HG03558 (cell line): ENCODE results near the gene IL15RA.
"Not testable (repeated sequence)": the region's sequence is repeated elsewhere in the genome, so short reads cannot be mapped to it uniquely, and the experiment has no call there.

Experiments
- ATAC-seq: cut with Tn5 transposase; IDR thresholded peaks from one replicate; pipeline ENCODE4 v1.9.1; 2021; ENCODE audit warnings: moderate number of reproducible peaks; ENCODE audit not compliant: unreplicated experiment; ENCODE audit errors: extremely low read depth

Gene IL15RA

DNA sequence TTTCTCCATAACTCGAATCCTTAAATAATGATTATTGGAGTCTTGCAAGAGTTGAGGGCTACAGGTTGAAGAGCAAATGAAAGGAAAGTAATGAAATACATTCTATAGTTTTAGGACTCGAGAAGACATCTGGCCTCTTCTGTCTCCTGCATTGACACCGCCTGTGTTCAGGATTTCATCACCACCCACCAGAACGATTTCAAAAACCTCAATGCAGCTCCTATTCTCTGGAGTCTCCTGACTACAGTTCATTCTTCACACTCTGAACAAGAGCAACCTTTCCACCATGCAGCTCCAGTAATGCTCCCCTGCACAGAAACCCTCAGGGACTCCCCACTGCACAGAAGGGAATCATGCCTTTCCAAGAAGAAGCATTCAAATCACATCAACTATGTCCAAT lies 5.5 kb downstream of the IL15RA start:
- no peak for ATAC-seq

DNA sequence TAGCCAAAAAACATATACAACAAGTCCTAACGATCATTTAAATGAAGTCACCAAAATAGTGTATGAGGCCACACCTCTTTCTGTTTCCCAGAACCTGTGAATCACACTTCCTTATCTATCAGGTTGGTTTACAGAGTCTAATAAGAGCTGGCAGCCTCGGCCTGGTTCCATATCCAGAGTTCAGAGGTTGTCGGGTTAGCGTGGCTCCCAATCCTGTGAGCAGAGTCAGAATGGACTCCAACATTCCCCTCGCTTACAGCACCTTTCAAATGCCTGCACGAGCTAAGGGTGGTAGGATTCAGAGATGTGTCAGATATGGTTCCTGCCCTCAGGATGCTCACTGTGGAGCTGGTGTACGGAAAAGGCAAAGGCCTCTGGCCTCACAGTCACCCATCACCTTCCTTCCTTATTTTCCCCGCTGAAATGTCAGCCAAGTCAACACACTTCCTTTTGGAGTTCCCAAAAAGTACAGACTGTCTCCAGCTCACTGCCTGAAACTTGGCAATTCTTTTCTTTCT lies 6.0 kb downstream of the IL15RA start:
- ATAC-seq, result no peak

DNA sequence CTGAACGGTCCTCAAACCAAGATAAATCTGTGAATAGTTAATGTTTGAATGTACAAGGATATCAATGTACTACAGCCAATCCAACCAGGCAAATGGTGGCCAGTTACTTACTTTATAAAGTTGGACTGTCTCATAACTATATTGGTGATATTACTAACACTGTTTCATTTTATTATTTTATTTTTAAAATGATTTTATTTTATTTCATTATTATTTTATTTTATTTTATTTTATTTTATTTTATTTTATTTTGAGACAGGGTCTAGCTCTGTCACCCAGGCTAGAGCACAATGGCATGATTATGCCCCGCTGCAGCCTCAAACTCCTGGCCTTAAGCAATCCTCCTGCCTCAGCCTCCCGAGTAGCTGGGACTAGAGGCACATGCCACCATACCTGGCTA lies 6.8 kb downstream of the IL15RA start:
- no peak for ATAC-seq

DNA sequence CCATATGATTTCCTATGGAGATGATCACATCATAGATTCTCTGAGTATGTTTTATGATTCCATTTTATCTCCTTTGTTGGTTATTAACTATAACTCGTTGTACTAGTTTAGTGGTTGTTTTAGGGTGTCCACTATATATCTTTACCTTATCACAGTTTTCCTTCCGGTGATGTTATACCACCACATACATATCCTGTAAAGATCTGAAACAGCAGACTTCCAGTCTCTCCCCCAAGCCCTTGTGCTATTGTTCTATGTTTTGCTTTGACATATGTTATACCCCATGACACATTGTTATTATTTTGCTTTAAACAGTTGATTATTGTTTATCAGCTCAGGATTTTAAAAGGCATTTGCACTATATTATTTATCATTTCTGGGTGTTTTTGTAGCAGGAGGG lies 7.3 kb downstream of the IL15RA start:
- no peak for ATAC-seq

DNA sequence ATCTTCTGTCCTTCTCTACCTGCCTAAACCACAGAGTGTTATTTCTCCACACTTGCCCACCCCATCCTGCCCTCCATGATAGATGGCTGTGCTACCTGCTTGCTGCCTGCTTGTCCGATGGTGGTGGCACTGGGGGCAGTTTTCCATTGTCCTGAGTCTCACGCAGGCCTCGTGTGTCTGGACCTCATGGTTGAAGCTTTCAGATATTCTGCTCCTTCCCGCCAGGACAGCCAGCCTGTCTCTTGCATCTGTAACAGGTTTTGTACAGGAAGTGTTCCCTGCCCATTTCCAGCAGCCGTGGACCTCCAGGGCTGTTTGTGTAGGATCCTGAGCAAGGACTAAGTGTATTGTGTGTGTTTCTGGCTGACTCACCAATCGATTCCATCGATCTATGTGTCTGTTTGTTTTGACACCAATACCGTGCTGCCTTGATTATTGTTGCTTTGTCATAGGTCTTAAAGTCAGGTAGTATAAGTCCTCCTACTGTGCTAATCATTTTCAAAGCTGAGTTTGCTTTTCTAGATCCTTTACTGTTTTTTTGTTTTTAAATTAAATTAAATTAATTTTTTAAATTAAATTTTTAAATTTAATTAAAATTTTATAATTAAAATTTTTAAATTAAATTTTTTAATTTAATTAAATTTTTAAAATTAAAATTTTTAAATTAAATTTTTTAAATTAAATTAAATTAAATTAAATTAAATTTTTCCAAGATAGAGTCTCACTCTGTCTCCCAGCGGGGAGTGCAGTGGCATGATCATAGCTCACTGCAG lies 8.5 kb downstream of the IL15RA start:
- no peak for ATAC-seq

DNA sequence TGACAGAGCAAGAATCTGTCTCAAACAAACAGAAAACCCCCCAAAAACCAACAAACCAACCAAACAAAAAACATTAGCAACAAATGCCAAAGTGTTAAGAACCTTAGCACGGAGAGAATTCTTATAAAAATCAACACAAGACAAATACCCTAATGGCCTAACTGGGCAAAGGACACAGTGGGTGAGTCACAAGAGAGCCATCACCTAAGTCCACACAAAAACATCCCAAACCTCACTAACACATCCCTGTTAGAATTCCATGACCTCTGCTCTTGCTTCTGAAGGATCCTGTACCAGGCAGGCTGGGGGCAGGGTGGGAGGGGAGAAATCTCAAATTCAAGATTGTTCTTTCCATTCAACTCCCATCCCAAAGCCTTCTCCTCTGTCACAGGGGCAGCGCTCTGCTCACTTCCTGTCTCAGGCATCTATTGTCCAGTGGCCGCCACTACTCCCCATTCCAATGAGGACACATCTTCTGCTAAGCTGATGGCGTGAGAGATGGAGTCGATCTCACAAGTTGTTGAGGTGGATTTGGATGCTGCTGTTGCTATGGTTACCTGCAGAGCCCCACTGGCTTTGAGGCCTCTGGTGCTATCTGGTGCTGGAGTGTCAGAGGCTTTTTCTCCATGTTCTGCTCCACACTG lies 9.2 kb downstream of the IL15RA start:
- ATAC-seq, result no peak

DNA sequence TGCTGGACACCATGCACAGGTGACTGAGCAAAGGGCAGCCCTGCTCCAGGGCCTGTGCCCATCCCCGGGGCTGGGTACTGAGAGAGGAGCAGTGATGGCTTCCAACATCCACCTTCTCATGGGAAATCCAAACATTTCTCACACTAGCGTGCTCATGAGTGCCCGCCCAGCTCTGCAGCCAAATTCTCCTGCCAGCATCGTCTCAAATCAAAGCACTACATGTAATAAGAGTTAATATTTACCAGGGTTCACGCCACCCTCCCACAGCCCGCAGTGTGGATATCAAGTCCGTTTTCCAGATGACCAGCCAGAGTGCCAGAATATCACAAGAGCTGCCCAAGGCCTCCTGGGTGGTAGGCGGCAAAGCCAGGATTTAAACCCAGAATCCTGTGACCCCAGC lies 12.1 kb downstream of the IL15RA start:
- ATAC-seq, result no peak

DNA sequence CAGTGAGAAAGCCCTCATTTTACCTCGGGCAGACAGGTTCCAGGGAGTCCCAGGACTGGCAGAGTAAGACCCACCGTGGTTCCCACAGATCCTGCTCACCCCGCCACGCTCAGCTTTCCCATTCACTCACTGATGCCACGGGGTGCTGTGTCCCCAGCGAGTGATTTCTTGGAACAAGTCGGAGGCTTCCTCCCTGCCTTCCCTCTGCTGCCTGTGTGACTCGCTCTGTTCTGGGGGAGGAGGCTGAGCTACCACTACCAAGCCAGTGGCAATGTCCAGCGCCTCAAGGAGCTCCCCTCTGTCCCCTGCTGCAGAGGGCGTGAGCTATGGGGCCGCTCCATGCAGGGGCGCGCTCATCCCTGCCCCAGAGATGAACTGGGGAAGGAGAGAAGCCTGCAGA lies 12.6 kb downstream of the IL15RA start:
- ATAC-seq, result no peak

DNA sequence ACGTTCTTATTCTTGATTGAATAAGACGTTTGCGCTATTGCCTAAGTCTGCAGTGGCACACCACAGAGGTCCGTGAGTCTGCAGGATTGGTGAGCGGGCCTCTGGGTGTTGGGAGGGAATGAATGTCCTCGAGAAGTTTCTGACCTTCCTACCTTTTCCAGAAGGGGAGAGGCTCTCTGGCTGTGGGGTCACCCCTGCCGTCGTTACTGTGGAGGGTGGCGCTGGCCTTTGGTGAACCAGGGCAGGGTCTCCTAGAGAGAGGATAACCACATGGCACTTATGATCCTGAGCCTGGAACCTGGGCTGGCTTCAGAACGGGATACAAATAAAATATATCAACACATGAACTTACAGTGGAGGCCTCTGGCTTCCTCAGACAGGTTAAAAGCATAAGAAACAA lies 13.8 kb downstream of the IL15RA start:
- ATAC-seq, result no peak

DNA sequence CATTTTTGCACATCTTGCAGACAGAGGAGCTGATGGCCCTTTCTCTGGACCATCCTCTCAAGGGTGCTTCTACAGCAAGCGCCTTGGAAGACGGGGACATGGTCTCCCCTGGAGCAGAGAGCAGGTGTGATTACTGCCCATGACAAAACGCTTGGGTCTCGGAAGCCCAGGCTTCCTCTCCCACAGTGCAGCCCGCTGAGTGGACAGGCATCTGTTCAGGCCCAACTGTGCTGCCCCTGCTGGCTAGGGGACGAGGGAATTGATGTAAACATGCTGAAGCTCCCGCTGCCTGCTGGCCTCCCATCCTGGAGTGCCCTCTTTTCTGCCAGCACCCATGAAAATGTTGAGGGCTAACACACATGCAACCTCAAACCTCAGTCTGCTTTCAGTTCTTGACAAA lies 14.3 kb downstream of the IL15RA start:
- ATAC-seq, result no peak

DNA sequence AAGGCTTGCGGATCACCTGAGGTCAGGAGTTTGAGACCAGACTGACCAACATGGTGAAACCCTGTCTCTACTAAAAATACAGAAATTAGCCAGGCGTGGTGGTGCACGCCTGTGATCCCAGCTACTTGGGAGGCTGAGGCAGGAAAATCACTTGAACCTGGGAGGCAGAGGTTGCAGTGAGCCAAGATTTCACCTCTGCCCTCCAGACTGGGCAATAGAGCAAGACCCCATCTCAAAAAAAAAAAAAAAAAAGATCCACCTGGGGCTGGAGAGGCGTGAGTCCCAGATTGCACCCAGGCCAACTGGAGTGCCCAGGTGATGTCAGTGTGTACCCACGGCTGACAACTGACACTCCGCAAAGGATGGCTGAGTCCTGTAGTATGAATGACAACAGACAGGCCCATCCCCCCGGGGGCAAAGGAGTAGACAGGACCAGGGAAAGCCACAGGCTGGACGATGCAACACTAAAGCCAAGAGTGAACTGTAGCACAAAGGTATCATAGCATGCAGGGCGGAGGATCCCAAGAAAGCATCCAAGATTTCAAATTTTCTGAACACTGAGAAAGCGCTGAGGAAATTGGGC lies 14.9 kb downstream of the IL15RA start:
- not testable (repeated sequence) for ATAC-seq

DNA sequence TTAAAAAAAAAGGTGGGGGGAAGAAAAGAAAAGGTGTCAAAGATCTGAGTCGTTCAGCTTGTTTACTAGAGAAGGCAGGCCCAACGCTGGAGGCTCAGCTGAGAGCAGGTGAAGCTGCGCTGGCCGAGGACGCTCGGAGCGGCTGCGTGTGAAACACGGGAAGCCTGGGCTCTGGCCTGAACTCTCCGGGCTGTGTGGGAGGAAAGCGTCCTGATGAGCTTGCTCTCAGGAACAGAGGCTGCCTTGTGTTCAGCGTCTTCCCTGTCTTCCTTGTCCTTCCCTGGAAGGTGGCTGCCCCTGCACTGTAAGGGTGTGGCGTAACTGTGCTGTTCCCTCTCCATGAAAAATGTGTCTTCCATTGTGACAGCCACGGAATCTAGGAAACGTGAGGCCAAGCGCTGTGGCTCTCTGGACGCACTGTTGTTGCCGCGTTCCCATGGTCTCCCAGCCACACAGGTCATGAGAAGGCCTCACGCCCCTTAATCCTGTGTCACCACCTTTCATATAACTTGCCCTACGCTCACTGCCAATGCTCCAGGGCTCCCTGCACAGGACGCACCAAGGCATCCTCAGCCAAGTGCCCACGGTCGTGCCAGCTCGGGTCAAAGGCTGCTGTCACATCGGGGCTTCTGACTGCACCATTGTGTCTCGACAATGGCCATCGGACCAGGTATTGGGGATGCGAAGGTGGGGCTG lies 15.8 kb downstream of the IL15RA start:
- ATAC-seq, result no peak

DNA sequence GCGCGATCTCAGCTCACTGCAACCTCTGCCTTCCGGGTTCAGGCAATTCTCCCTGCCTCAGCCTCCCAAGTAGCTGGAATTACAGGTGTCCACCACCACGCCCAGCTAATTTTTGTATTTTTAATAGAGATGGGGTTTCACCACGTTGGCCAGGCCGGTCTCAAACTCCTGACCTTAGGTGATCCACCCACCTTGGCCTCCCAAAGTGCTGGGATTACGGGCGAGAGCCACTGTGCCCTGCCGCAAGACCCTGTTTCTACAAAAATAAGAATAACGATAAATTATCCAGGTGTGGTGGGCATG lies 16.4 kb downstream of the IL15RA start:
- not testable (repeated sequence) for ATAC-seq

DNA sequence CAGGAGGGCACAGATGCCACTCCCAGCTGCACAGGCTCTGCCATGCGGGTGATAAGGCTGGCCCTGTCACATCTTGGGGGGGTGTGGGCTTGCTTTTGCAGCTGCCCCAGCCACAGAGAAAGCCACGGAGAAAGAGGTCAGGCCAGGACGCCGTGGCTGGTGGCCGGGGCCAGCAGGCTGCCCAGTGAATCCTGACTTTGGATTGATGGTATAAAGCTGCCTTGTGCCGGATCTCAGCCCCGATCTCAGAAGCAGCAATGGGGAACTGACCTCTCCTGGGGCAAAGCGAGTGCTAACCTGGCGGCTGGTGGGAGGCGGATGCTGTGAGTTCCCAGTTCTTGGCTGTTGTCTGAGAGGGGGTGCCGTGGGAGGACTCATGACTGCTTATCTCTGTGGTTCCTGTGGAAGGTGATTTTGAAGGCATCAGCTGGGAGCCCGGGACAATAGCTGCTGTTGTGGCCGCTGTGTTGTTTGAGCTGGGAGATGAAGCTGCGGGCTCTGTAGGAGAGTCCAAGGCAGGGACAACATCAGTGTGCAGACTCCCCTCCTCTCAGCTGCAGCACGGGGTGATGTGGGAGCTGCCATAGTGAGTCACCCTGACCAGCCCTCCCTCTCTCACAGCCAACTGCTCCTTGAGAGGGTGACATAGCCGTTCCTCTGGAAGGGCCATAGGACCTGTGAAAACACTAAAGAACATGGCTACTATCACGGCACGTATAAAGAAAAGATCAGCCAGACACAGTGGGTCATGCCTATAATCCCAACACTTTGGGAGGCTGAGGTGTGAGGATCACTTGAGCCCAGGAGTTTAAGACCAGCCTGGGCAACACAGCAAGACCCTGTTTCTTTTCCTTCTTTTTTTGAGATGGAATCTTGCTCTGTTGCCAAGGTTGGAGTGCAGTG lies 17.0 kb downstream of the IL15RA start:
- no peak for ATAC-seq

DNA sequence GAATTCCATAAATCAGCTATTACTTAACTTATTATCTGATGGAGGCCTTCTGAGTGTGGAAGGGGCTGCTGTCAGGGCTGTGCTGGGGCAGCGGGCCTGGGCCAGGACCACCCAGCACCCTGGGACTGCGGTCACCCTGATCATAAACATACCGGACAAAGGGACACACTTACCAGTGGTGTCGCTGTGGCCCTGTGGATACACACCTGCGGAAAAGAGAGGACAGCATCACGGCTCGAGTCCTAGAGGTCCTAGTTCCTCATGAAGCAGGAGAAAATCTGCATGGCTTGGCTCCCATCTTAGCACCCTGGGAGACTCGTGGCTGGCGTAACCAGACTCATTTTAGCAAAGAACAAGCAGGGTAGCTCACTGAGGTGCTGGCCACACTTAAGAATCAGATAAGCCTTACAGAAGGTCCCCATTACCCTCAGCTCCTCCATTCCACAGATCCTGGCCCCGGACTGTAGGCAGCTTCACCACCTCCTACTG lies 17.7 kb downstream of the IL15RA start:
- ATAC-seq, result no peak

DNA sequence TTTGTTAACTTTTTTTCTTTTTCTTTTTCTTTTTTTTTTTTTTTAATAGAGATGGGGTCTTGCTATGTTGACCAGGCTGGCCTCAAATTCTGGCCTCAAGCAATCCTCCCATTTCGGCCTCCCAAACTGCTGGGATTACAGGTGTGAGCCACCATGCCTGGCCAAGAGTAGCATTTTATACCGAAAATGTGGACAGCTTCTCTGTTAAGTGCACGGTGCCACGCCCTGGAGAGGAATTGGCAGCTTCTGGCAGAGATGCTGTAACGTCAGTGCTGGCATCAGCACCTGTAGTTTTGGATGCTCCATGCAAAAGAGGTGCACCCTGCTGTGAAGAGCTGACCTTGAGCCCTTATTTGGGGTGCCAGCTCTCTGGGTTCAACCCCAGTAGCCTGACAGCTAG lies 18.2 kb downstream of the IL15RA start:
- no peak for ATAC-seq

DNA sequence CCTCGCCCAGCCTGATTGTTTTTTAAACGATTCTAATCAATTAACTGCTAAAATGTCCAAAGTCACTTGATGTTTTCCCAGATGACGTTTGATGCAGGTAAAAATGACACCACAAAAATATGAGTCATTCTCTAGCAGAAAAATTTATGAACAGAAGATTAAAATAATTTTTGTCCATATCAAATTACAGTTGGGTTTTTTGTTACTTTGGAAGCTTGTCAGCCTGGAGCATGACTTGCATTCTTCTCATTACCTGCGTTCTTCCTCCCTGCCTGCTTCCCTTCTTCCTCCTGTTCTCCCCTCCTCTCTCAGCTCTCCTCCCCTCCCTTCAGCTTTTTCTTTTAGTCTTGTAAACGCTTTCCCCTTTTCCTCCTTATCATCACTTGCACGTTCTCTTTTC lies 18.7 kb downstream of the IL15RA start:
- ATAC-seq, result no peak

DNA sequence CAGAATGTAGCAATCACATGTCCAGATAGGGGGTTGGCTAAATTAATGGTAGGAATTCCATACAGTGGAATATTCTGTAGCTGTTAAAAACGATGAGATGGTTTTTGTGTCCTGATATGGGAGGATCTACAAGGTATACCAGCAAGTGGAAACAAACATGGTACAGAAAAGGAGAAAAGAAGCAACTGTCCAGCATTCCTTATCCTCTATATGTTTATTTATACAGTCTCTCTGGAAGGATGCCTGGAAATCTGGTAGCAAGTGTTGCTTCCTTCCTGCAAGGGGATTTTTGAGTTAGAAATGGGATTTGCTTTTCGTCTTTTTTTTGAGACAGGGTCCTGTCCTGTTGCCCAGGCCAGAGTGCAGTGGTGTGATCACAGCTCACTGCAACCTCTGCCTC lies 19.3 kb downstream of the IL15RA start:
- no peak for ATAC-seq

DNA sequence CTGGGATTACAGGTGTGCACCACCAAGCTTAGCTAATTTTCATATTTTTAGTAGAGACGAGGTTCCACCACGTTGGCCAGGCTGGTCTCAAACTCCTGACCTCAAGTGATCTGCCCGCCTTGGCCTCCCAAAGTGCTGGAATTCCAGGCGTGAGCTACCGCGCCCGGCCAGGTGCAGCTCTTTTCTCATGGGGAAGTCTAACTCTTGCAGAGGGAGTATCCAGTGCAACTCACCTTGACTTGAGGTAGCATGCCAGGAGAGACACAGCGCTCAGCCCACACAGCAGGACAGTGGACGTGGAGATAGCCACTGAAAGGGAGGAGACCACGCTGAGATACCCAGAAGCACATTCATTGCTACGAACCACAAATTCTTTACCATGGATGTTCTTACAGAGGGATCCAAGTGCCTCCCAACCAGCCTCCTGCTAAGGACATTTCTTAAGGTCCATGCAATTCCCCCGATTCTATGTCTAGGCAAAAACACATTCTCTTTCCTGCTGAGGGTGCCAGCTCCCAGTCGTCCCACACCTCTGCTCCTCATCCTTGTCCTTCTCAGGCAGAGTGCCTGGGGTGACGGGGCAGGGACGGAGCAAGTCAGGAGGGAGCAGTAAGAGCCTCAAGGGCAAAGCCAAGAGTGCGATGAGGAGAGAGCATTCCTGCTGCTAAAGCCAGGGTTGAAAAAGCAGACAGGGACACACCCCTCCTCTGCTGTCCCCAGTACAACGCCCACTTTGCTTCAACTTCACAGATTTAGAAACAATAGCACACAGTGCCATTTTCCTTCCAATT lies 21.0 kb downstream of the IL15RA start:
- ATAC-seq, result no peak
